Neural cell (in vitro differentiated cells): ENCODE results near the gene MAPK9. TPM values are rescaled to one million over a fixed set of nuclear protein-coding genes. Genes with fewer than 3 reads are reported as not detected.

Experiments
- H2AFZ ChIP-seq: fragments of 200-600, 300-800 bp; sonication (generic), shearing (Covaris generic); 2 replicates; pipeline ENCODE4 v1.6.0; 2014; ENCODE audit warnings: low read depth, mild to moderate bottlenecking, antibody characterized with exemption, low read length, moderate library complexity
- H3F3A ChIP-seq: fragments of 200-600 bp; shearing (Covaris generic); 2 replicates; pipeline ENCODE4 v1.6.1; 2016; ENCODE audit warnings: mild to moderate bottlenecking, moderate library complexity, mixed read lengths, antibody characterized with exemption, low read length; ENCODE audit not compliant: insufficient read depth, poor library complexity, severe bottlenecking
- H3K27ac ChIP-seq: fragments of 200-600, 300-800 bp; sonication (generic), shearing (Covaris generic); 2 replicates; pipeline ENCODE4 v1.5.1; 2014; ENCODE audit warnings: mild to moderate bottlenecking, low read length, moderate library complexity
- H3K27me3 ChIP-seq: fragments of 300-800, 200-600 bp; sonication (generic), shearing (Covaris generic); 2 replicates; pipeline ENCODE4 v1.6.0; 2014; ENCODE audit warnings: mild to moderate bottlenecking, low read depth, low read length, moderate library complexity; ENCODE audit not compliant: insufficient read depth
- H3K36me3 ChIP-seq: fragments of 300-800, 200-600 bp; sonication (generic), shearing (Covaris generic); 2 replicates; pipeline ENCODE4 v1.5.1; 2014; ENCODE audit warnings: mild to moderate bottlenecking, antibody characterized with exemption, low read length, moderate library complexity; ENCODE audit not compliant: insufficient read depth
- H3K4me2 ChIP-seq: fragments of 300-800, 200-600 bp; sonication (generic), shearing (Covaris generic); 2 replicates; pipeline ENCODE4 v1.6.0; 2014; ENCODE audit warnings: mild to moderate bottlenecking, low read length
- H3K4me3 ChIP-seq: fragments of 300-800, 200-600 bp; sonication (generic), shearing (Covaris generic); 2 replicates; pipeline ENCODE4 v1.5.1; 2014; ENCODE audit warnings: mild to moderate bottlenecking, low read length, moderate library complexity
- H3K79me2 ChIP-seq: fragments of 200-600 bp; shearing (Covaris generic); replicated peaks from 2 replicates; pipeline ENCODE4 v1.6.0; 2014; ENCODE audit warnings: mild to moderate bottlenecking, low read length, moderate library complexity; ENCODE audit not compliant: insufficient read depth
- H3K9ac ChIP-seq: fragments of 300-800, 200-600 bp; sonication (generic), shearing (Covaris generic); 2 replicates; pipeline ENCODE4 v1.6.1; 2016; ENCODE audit warnings: mild to moderate bottlenecking, low read length, mixed read lengths
- H3K9me2 ChIP-seq: fragments of 200-600 bp; shearing (Covaris generic); 2 replicates; pipeline ENCODE4 v1.6.1; 2016; ENCODE audit warnings: mild to moderate bottlenecking, low read length, mixed read lengths; ENCODE audit not compliant: insufficient read depth
- H3K9me3 ChIP-seq: fragments of 200-600, 300-800 bp; sonication (generic), shearing (Covaris generic); 2 replicates; pipeline ENCODE4 v1.6.1; 2016; ENCODE audit warnings: mild to moderate bottlenecking, mixed run types, low read length, moderate library complexity, mixed read lengths
- H4K20me1 ChIP-seq: fragments of 200-600 bp; shearing (Covaris generic); 2 replicates; pipeline ENCODE4 v1.6.1; 2016; ENCODE audit warnings: mild to moderate bottlenecking, mixed run types; ENCODE audit not compliant: insufficient read depth
- EP300 ChIP-seq: fragments of 450-650 bp; conservative IDR thresholded peaks from 2 replicates; pipeline ENCODE4 v1.6.1; 2014; ENCODE audit warnings: antibody characterized with exemption, mild to moderate bottlenecking, moderate library complexity; ENCODE audit not compliant: poor library complexity, severe bottlenecking
- EZH2 ChIP-seq: fragments of 200-600, 300-800 bp; shearing (Covaris generic), sonication (generic); IDR thresholded peaks from 2 replicates; pipeline ENCODE4 v1.6.1; 2014; ENCODE audit warnings: antibody characterized with exemption, low read length, borderline replicate concordance, mild to moderate bottlenecking; ENCODE audit not compliant: insufficient read depth, poor library complexity, severe bottlenecking
- MXI1 ChIP-seq: fragments of 450-650 bp; conservative IDR thresholded peaks from 2 replicates; pipeline ENCODE4 v1.6.1; 2014; ENCODE audit warnings: antibody characterized with exemption, mild to moderate bottlenecking; ENCODE audit not compliant: poor library complexity, severe bottlenecking
- POLR2AphosphoS5 ChIP-seq: IDR thresholded peaks from 2 replicates; pipeline ENCODE4 v1.6.1; 2012
- RAD21 ChIP-seq: fragments of 450-650 bp; conservative IDR thresholded peaks from 2 replicates; pipeline ENCODE4 v1.6.1; 2014; ENCODE audit warnings: antibody characterized with exemption, mild to moderate bottlenecking, moderate library complexity
- SMC3 ChIP-seq: fragments of 450-650 bp; conservative IDR thresholded peaks from 2 replicates; pipeline ENCODE4 v1.6.1; 2014; ENCODE audit warnings: antibody characterized with exemption, mild to moderate bottlenecking, moderate library complexity; ENCODE audit not compliant: poor library complexity
- TAF1 ChIP-seq: IDR thresholded peaks from 2 replicates; pipeline ENCODE4 v1.6.1; 2012; ENCODE audit warnings: low read depth
- polyA plus RNA-seq: library from polyadenylated mRNA; depleted of rRNA; stranded (reverse); fragments of >200 nt; gene quantifications from 2 replicates; pipeline ENCODE4 v1.2.3, GENCODE V29; 2014
- TF ChIP-seq, protein P1 (sequence below): IDR thresholded peaks from 2 replicates; pipeline ENCODE4 v1.6.1; 2012; ENCODE audit warnings: borderline replicate concordance
- TF ChIP-seq, protein P2 (sequence below): fragments of 450-650 bp; IDR thresholded peaks from 2 replicates; pipeline ENCODE4 v1.5.1; 2014; ENCODE audit warnings: antibody characterized with exemption, mild to moderate bottlenecking, moderate library complexity; ENCODE audit not compliant: poor library complexity, severe bottlenecking

Gene MAPK9
- polyA plus RNA-seq, 1 donor from 2014 or later, result 73.9 TPM

DNA sequence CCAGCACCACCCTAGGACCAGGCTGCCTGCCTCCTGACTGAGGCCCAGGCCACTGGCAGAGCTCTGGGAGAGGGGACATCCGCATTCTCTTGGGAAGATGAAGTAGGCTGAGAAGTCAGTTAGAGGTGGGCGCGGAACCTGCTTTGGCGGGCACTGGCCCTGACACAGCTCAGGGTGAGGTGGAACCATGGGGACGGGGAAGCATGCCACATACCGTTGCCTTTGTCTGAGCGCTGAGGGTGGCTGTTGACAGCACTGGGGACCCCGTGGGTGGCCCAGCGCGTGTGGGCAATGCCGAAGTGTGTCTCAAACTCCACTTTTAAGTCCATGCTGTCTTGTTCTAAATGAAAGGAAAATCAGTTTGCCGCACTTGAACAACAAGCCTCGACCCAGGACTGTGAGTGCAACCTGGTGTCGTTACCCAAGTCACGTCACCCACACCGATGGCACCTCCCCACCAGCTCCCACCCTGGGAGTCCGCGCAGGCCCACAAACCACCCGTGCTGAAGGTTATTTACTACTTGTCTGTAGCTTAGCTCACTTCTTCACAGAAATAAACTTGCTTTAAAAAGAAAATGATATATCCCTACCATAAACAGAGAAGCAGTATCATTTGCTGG, 43.8 kb upstream of the MAPK9 start:
- Histone ChIP-seq H3K27ac (no peak overlapping the region), H3K27me3 (no peaks in the 10 kb centered on the region), H3F3A (no peaks in the 10 kb centered on the region), H3K9ac (no peak overlapping the region), H3K36me3 (no peaks in the 10 kb centered on the region), H3K4me2 (no peak overlapping the region), H3K9me3 (no peaks in the 10 kb centered on the region), H2AFZ (no peak overlapping the region), H3K9me2 (no peaks in the 10 kb centered on the region), H3K4me3 (no peak overlapping the region), H4K20me1 (no peaks in the 10 kb centered on the region), H3K79me2 (no peaks in the 10 kb centered on the region)
- TF ChIP-seq POLR2AphosphoS5 (no peak), MXI1 (no peak), SMC3 (no peak), EZH2 (no peak), EP300 (no peak), RAD21 (no peak), TAF1 (no peak)
- TF ChIP-seq, protein P1, sequence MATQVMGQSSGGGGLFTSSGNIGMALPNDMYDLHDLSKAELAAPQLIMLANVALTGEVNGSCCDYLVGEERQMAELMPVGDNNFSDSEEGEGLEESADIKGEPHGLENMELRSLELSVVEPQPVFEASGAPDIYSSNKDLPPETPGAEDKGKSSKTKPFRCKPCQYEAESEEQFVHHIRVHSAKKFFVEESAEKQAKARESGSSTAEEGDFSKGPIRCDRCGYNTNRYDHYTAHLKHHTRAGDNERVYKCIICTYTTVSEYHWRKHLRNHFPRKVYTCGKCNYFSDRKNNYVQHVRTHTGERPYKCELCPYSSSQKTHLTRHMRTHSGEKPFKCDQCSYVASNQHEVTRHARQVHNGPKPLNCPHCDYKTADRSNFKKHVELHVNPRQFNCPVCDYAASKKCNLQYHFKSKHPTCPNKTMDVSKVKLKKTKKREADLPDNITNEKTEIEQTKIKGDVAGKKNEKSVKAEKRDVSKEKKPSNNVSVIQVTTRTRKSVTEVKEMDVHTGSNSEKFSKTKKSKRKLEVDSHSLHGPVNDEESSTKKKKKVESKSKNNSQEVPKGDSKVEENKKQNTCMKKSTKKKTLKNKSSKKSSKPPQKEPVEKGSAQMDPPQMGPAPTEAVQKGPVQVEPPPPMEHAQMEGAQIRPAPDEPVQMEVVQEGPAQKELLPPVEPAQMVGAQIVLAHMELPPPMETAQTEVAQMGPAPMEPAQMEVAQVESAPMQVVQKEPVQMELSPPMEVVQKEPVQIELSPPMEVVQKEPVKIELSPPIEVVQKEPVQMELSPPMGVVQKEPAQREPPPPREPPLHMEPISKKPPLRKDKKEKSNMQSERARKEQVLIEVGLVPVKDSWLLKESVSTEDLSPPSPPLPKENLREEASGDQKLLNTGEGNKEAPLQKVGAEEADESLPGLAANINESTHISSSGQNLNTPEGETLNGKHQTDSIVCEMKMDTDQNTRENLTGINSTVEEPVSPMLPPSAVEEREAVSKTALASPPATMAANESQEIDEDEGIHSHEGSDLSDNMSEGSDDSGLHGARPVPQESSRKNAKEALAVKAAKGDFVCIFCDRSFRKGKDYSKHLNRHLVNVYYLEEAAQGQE, result no peak
- TF ChIP-seq, protein P2, sequence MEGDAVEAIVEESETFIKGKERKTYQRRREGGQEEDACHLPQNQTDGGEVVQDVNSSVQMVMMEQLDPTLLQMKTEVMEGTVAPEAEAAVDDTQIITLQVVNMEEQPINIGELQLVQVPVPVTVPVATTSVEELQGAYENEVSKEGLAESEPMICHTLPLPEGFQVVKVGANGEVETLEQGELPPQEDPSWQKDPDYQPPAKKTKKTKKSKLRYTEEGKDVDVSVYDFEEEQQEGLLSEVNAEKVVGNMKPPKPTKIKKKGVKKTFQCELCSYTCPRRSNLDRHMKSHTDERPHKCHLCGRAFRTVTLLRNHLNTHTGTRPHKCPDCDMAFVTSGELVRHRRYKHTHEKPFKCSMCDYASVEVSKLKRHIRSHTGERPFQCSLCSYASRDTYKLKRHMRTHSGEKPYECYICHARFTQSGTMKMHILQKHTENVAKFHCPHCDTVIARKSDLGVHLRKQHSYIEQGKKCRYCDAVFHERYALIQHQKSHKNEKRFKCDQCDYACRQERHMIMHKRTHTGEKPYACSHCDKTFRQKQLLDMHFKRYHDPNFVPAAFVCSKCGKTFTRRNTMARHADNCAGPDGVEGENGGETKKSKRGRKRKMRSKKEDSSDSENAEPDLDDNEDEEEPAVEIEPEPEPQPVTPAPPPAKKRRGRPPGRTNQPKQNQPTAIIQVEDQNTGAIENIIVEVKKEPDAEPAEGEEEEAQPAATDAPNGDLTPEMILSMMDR, result no peak

DNA sequence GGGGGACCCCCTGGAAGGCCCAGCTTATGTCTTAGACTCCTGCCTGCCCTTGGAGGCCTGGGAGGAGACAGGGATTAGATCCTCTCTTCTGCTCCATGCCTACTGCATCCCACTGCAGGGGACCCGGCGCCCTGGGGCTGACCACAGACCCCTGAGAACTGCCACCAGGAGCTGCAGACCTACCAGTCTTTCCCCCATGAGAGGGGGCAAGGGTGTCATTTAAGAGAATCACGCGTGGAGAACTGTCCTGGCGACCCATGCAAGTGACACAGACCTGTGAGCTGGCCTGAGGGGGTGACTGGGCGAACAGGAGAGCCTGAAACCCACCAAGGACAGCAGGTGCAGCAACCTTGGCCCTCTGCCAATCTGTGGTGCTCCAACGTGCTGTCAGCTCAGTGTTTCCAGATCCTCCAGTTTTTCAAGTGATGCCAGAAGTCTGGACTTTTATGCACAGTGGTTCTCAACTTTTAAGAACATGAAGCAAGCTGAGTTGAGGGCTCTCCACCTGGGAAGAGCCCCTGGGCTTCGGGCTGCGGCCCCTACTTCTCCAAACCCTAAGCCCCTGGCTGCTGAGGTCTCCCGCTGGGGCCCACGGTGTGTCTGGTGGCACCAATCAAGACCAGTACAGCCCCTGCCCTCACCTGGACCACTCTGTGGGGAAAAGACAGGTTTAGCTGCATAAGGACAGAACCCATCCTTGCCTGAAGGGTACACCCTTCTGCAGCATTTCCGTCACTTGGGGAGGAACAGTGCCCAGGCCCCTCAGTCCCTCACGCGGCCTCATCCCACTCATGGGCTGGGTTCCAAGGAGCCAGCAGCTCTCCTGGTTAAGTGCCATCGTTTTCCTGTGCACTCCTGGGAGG, 43.1 kb upstream of the MAPK9 start:
- Histone ChIP-seq H3K9me3 (no peaks in the 10 kb centered on the region), H3K9me2 (no peaks in the 10 kb centered on the region), H2AFZ (no peak overlapping the region), H4K20me1 (no peaks in the 10 kb centered on the region), H3K79me2 (no peaks in the 10 kb centered on the region), H3F3A (no peaks in the 10 kb centered on the region), H3K36me3 (no peaks in the 10 kb centered on the region), H3K27ac (no peak overlapping the region), H3K9ac (no peak overlapping the region), H3K27me3 (no peaks in the 10 kb centered on the region), H3K4me3 (no peak overlapping the region), H3K4me2 (no peak overlapping the region)
- TF ChIP-seq RAD21 (no peak), MXI1 (no peak), POLR2AphosphoS5 (no peak), EZH2 (no peak), EP300 (no peak), SMC3 (no peak), TAF1 (no peak)
- TF ChIP-seq, protein P1, result no peak
- TF ChIP-seq, protein P2, result no peak
